Left lung (tissue), 10 donors: Measurements from ENCODE around the gene BLZF1. TPM values are rescaled to one million over a fixed set of nuclear protein-coding genes. Genes with fewer than 3 reads are reported as not detected.
A peak's percentile ranks its signal among the peaks of the same experiment; 100 is the strongest.

Experiments used
- ATAC-seq: fragments of 200-7000 bp; cut with Tn5 transposase; one replicate; pipeline ENCODE4 v1.9.1; 2020; ENCODE audit warnings: moderate library complexity
- DNase-seq, 4 donors: peaks; one replicate each; pipeline ENCODE4 v3.0.0-alpha.2; 2013 to 2020
- H3K27ac ChIP-seq, 2 donors: fragments of 200-600 bp; sonication (generic) in 1 of 2; one replicate each; pipeline versions ENCODE4 v1.5.0 to v1.8.0; 2020 to 2021
- H3K27me3 ChIP-seq, 2 donors: fragments of 200-600 bp; sonication (generic) in 1 of 2; one replicate each; pipeline versions ENCODE4 v1.5.0 to v1.8.0; 2020 to 2021
- H3K36me3 ChIP-seq, 2 donors: fragments of 200-600 bp; sonication (generic) in 1 of 2; one replicate each; pipeline versions ENCODE4 v1.5.0 to v1.8.0; 2020 to 2021
- H3K4me1 ChIP-seq, 2 donors: fragments of 200-600 bp; one replicate each; pipeline ENCODE4 v1.8.0; 2021
- H3K4me3 ChIP-seq, 2 donors: fragments of 200-600 bp; sonication (generic) in 1 of 2; one replicate each; pipeline versions ENCODE4 v1.5.0 to v1.8.0; 2020 to 2021; ENCODE audit warnings: mild to moderate bottlenecking in 1 of 2
- H3K9me3 ChIP-seq, 2 donors: fragments of 200-600 bp; sonication (generic) in 1 of 2; one replicate each; pipeline versions ENCODE4 v1.5.0 to v1.8.0; 2020 to 2021
- CTCF ChIP-seq, 2 donors: fragments of 200-600 bp; sonication (generic) in 1 of 2; IDR thresholded peaks; one replicate each; pipeline versions ENCODE4 v1.5.0 to v1.8.0; 2021; ENCODE audit warnings: antibody characterized with exemption in 2 of 2
- intact Hi-C, 2 donors: fragments of 100-400 bp; cut with DNase I; formaldehyde crosslinking; loops; one replicate each; pipeline versions ENCODE4 v1.11.2 to v1.14.2; 2022
- polyA plus RNA-seq, 6 donors: library from polyadenylated mRNA; unstranded; fragments of 120-200 nt; gene quantifications; one replicate each; pipeline ENCODE4 v1.2.1, GENCODE V29; 2013; ENCODE audit not compliant: insufficient read length in 6 of 6
- total RNA-seq, 2 donors: library from RNA; stranded (reverse); fragmentation: NEBNext Ultra II Directional; extraction: Animal tissue kit (Norgen Biotek cat#: 25700); gene quantifications; one replicate each; pipeline ENCODE4 v1.2.1, GENCODE V29; 2021
- donor health status: DM: no; HTN: yes; CAD: no.
- donor health status: DM: no; HTN: no; CAD: no.

BLZF1 gene
- total and polyA plus RNA-seq, 8 donors = 25.3 to 29.7 (median 27.2) TPM

GRCh38 chr1:169367096-169367685, 804 bp upstream of the BLZF1 start:
- no peak for TF ChIP-seq CTCF (IDR thresholded peaks at IDR 0.05)
- intact Hi-C loops = no loop called here
- no peak for DNase-seq
- Histone ChIP-seq H3K4me1 (peaks cover 9 to 45% of the 10 kb centered on the region in 2 donors), H3K27ac (peak overlapping the region; percentile 76 to 90), H3K4me3 (peak overlapping the region; percentile 54 to 80), H3K36me3 (peaks cover 0 to 19% of the 10 kb centered on the region in 2 donors), H3K27me3 (no peaks in the 10 kb centered on the region), H3K9me3 (no peaks in the 10 kb centered on the region)
- no peak for ATAC-seq

GRCh38 chr1:169368406-169368769, 393 bp downstream of the BLZF1 start:
- peaks cover 0 to 22% of the 10 kb centered on the region in 2 donors for H3K36me3 ChIP-seq
- DNase-seq = peak in 1 of 4 donors; percentile 23
- H3K27ac ChIP-seq = peak overlapping the region; percentile 76 to 90
- intact Hi-C loops = no loop called here
- ATAC-seq = peak; percentile 27
- no peak for TF ChIP-seq CTCF (IDR thresholded peaks at IDR 0.05)
- H3K27me3 ChIP-seq = no peaks in the 10 kb centered on the region
- peak overlapping the region; percentile 54 to 80 for H3K4me3 ChIP-seq
- peaks cover 9 to 45% of the 10 kb centered on the region in 2 donors for H3K4me1 ChIP-seq
- no peaks in the 10 kb centered on the region for H3K9me3 ChIP-seq

- Histone ChIP-seq H3K4me1 (peaks cover 9 to 42% of the 10 kb centered on the region in 2 donors), H3K27ac (no peak overlapping the region), H3K9me3 (no peaks in the 10 kb centered on the region), H3K27me3 (no peaks in the 10 kb centered on the region), H3K4me3 (no peak overlapping the region), H3K36me3 (peaks cover 0 to 33% of the 10 kb centered on the region in 2 donors)
- intact Hi-C loops = no loop called here
- no peak for DNase-seq
- TF ChIP-seq CTCF (IDR thresholded peaks at IDR 0.05) = no peak
- ATAC-seq = no peak
Measured at GRCh38 chr1:169371404-169371803, 3.4 kb downstream of the BLZF1 start.

- DNase-seq (no peak), ATAC-seq (no peak)
- Histone ChIP-seq H3K9me3 (no peaks in the 10 kb centered on the region), H3K27ac (no peak overlapping the region), H3K27me3 (no peaks in the 10 kb centered on the region), H3K4me3 (no peak overlapping the region), H3K4me1 (no peaks in the 10 kb centered on the region), H3K36me3 (peaks cover 0 to 94% of the 10 kb centered on the region in 2 donors)
- TF ChIP-seq CTCF (IDR thresholded peaks at IDR 0.05) = no peak
- intact Hi-C loops = no loop called here
Measured at GRCh38 chr1:169381162-169381561, 13.2 kb downstream of the BLZF1 start.

- H3K36me3 ChIP-seq = peaks cover 0 to 93% of the 10 kb centered on the region in 2 donors
- TF ChIP-seq CTCF (IDR thresholded peaks at IDR 0.05) = no peak
- H3K27ac ChIP-seq = no peak overlapping the region
- DNase-seq (no peak), ATAC-seq (no peak)
- H3K9me3 ChIP-seq = no peaks in the 10 kb centered on the region
- no peaks in the 10 kb centered on the region for H3K4me1 ChIP-seq
- intact Hi-C loops = no loop called here
- no peak overlapping the region for H3K4me3 ChIP-seq
- no peaks in the 10 kb centered on the region for H3K27me3 ChIP-seq
Measured at GRCh38 chr1:169383449-169383848, 15.5 kb downstream of the BLZF1 start.
